ENCODE data around the gene CDC45. TPM values are rescaled to one million over a fixed set of nuclear protein-coding genes. Genes with fewer than 3 reads are reported as not detected.

CDC45 gene
- total RNA-seq, 4 donors from 2014 or later, result 0.95 to 1.4 (median 1.2) TPM; not detected in 1

- no peak for DNase-seq (ENCODE audit: low spot score)
- no peak for TF ChIP-seq CTCF (IDR thresholded peaks at IDR 0.05)
Observed at GRCh38 chr22:19451570-19451969, 28.1 kb upstream of the CDC45 start.

GRCh38 chr22:19453718-19454117 lies 26.0 kb upstream of the CDC45 start:
- no peak for DNase-seq (ENCODE audit: low spot score)
- ATAC-seq (ENCODE audit: low FRiP score), result no peak
- no peak for TF ChIP-seq CTCF (IDR thresholded peaks at IDR 0.05)

More at GRCh38 chr22:19451570-19451969, 28.1 kb upstream of the CDC45 start:
- no peak for ATAC-seq (ENCODE audit: low FRiP score)

- no peak for TF ChIP-seq CTCF (IDR thresholded peaks at IDR 0.05)
- DNase-seq (ENCODE audit: low spot score) (no peak), ATAC-seq (ENCODE audit: low FRiP score) (no peak)
Observed at GRCh38 chr22:19454156-19454555, 25.6 kb upstream of the CDC45 start.

- DNase-seq (ENCODE audit: low spot score) (no peak), ATAC-seq (ENCODE audit: low FRiP score) (no peak)
- TF ChIP-seq CTCF (IDR thresholded peaks at IDR 0.05), result no peak
Observed at GRCh38 chr22:19455033-19455432, 24.7 kb upstream of the CDC45 start.

GRCh38 chr22:19455585-19456370 lies 23.9 kb upstream of the CDC45 start:
- no peak for TF ChIP-seq CTCF (IDR thresholded peaks at IDR 0.05)
- ATAC-seq (ENCODE audit: low FRiP score) (no peak), DNase-seq (ENCODE audit: low spot score) (no peak)

- ATAC-seq (ENCODE audit: low FRiP score) (no peak), DNase-seq (ENCODE audit: low spot score) (no peak)
Observed at GRCh38 chr22:19456541-19456940, 23.2 kb upstream of the CDC45 start.

More at GRCh38 chr22:19456541-19456940, 23.2 kb upstream of the CDC45 start:
- no peak for TF ChIP-seq CTCF (IDR thresholded peaks at IDR 0.05)

Measured in omental fat pad (tissue), 4 donors.